HG03571 (cell line): ENCODE data around the gene GIGYF2.

Experiments
- ATAC-seq: cut with Tn5 transposase; IDR thresholded peaks from one replicate; pipeline ENCODE4 v1.9.1; 2021; ENCODE audit not compliant: unreplicated experiment

GIGYF2 gene

DNA sequence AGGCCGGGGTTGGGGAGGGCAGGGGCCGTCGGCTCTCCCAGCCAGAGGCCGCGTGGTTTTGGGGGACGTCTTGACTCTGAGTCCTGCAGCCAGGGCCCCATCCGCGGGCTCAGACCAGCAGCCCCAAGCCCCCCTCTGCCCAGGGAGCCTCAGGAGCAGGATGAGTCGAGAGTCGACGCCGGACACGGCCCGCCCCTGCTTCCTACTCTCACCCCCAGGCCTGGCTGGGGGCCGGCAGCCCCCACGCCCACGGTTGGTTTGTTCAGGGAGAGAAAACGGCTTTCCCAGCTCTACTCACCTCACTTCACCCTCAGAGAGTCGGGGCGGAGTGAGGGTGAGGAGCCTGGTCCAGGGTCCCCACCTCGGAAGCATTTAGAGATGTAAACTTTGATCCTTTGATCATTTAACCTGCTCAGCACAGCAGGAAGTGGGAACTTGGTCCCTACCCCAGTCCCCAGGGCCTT lies 179.9 kb downstream of the GIGYF2 start:
- ATAC-seq: no peak

GRCh38 chr2:232877940-232878511 lies 180.9 kb downstream of the GIGYF2 start:
- no peak for ATAC-seq

GRCh38 chr2:232878855-232879617 lies 181.9 kb downstream of the GIGYF2 start:
- no peak for ATAC-seq

GRCh38 chr2:232879618-232880494 lies 182.7 kb downstream of the GIGYF2 start:
- no peak for ATAC-seq

DNA sequence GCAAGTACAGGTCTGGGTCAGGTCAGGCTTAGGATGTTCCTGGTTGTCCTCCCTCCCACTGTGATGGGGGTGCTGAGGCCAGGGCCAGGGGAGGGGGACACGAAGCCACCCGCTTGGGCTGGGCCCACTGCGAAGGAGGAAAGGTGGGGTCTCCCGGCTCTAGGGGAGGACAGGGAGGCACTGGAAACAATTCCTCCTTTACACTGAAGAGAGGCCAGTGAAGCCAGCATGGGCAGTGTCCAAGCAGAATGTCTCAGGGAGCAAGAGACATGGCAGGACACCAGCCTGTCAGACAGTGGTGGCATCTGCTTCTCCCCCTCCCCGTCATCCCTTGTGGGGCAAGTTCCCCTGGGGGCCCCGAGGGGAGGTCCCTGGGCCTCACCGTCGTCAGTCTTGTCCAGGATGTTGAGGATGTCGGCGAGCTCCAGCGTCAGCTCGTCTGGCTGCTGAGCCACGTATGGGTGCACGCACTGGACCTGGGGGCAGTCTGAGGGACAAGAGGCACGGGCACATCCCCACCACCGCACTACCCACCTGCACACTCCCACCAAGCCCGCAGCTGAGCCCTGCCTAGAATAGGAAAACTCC lies 183.7 kb downstream of the GIGYF2 start:
- ATAC-seq: no peak

GRCh38 chr2:232882085-232882484 lies 185.0 kb downstream of the GIGYF2 start:
- ATAC-seq: no peak

- no peak for ATAC-seq
Observed at GRCh38 chr2:232882505-232883115, 185.5 kb downstream of the GIGYF2 start.

DNA sequence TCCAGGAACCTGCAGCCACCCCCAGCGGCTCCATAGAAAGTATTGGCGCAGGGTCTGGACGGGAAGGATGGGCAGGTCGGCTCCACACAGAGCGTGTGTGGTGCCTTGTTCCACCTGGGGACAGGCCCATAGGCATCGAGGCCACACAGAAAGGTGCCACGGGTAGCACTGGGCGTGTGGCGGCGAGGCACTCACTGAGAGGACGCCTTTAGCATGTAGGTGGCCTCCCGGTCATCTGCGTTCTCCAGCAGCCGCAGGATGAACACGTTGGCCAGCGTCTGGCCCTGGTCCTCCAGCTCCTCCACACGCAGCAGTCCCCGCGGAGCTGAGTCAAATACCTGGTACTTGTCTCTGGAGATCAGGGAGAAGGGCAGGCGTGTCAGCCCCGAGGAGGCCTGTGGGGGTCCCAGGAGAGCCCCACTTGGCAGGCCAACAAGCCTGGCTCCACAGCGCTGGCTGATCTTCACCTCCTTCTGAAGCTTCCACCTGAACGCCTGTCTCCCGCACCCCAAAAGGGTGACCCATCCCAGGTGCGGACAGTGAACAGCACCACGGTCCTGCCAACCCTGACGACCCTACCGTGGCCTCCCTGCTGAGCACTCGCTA lies 186.1 kb downstream of the GIGYF2 start:
- ATAC-seq: no peak

GRCh38 chr2:232884001-232884421 lies 186.9 kb downstream of the GIGYF2 start:
- ATAC-seq: no peak

GRCh38 chr2:232884549-232885263 lies 187.6 kb downstream of the GIGYF2 start:
- ATAC-seq: no peak

DNA sequence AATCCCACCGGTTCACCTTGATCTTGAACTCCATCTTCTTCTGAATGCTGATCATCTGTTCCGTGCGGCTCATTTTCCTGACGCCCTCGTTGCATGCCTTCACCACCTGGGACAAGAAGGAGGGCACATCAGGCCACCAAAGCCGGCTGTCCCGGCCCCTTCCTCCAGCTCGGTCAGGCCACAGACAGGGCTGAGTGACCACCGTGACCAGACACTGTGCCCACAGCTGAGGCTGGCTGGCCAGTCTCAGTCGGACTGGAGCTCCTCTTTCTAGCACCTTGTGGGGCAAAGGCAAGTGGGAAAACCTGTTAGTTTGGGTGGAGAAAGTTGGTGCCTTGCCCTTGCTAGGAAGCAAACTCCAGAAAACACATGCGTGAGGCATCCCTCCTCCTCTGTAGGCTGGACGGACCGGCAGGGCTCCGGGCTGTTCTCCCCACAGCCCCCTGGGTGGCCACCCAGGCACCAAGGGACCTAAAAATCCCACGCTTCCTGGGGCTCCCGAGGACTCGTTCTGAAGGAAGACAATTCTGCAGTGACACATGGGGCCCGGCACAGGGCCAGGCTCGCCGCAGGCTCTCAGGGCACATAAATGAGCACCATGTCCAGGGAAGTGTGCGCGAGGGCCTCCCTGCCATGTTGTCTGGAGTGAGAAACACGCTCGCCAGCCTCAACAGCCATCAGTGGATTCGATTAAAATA lies 188.3 kb downstream of the GIGYF2 start:
- ATAC-seq: no peak

DNA sequence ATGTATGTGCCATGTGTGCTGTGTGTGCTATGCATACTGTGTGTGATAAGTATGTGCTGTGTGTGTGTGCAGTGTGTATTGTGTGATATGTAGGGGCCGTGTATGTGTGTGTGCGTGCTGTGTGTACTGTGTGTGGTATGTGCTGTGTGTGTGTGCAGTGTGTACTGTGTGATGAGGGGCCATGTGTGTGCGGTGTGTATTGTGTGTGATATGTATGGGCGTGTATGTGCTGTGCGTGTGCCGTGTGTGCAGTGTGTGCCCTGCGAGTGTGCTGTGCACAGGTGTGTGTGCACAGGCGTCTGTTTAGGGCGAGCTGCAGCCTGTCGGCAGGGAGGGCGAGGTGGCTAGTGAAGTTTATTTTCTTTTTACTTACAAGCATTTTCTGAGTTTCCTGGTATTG lies 189.0 kb downstream of the GIGYF2 start:
- no peak for ATAC-seq

- no peak for ATAC-seq
Observed at GRCh38 chr2:232886632-232887031, 189.5 kb downstream of the GIGYF2 start.

DNA sequence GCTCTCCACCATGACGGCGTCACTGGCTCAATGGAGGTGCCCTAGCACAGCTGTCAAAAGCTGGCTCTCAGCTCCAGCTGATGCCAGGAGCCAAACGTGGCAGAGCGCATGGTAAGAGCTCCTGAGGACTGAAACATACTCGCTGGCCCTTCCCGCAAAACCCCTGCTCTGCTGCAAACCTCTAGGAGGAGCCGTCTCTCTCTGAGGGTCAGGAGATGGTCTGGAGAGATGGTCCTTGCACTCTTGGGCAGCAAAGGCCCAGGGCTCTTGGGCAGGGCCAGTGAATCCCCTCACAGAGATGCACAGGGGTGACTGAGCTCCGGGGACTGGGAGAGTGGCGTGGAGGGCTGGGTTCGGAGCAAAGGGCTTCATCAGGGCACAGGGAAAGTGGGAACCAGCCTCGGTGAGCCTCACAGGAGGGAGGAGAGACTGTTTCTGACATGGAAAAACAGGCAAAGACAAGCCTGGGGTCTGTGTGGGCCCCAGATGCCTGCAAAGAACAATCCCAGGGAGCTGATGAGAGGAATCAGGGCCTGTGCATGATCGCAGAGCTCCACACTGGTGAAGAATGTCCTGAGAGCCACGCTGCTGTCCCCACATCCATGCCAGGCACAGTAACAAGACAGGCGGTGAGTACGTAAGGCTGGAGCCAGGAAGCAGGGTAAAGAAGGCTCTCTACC lies 190.2 kb downstream of the GIGYF2 start:
- ATAC-seq: no peak

DNA sequence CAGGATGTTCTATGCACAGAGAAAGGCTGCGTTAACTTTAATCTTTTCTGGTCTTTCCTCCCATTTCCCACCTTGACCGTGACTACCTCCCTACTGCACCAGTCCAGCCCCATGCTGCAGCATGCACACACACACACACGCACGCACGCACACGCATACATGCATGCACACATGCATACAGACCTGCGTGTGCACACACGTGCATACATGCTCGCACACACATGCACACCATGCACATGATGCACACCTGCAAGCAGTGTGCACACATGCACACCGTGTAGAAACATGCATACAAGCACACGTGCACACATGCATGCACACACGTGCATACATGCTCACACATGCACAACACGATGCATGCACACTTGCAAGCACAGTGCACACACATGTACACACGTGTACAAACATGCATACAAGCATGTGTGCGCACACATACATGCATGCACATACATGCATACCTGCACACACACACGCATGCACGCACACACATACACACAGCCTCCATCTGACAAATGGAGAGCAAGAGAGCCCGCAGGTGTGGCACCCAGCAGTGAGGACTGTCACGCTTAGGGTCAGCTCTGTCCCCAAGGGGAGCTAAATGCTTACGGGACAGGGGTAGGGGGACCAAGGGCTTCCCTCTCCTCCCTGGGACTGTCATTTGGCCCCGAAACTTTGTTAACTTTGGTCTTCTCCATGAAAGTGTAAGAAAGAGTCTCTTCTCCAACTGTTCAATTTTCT lies 191.1 kb downstream of the GIGYF2 start:
- ATAC-seq: no peak

DNA sequence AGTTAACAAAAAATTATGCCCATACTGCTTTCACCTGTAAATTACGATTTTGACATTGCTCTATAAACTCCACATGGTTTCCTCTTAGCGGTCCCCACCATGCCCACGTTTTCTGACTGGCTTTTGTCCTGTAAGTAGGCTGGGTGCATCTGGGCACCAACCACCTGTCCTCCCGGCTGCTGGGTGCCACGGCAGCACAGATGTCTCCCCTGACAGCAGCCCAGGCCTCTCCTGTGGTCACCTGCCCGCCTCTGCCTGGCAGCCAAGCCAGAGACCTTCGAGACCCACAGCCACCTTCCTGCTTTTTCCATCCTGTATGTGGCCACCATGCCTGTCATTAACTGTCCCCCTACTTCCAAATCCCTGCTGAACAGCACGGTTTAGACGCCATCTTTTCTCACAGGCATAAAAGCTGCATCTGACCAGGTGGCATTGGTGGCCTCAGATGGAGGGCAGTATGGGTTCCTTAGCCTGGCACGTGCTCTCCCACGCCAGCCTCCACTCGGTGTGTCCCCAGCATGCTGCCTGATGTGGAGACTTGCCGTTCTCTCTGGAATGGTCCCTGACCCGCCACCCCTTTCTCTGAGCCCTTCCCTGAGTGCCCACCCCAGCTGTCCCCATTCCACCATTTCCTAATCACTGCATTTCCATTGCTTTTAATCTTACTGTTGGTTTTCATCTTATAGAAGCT lies 191.9 kb downstream of the GIGYF2 start:
- no peak for ATAC-seq

DNA sequence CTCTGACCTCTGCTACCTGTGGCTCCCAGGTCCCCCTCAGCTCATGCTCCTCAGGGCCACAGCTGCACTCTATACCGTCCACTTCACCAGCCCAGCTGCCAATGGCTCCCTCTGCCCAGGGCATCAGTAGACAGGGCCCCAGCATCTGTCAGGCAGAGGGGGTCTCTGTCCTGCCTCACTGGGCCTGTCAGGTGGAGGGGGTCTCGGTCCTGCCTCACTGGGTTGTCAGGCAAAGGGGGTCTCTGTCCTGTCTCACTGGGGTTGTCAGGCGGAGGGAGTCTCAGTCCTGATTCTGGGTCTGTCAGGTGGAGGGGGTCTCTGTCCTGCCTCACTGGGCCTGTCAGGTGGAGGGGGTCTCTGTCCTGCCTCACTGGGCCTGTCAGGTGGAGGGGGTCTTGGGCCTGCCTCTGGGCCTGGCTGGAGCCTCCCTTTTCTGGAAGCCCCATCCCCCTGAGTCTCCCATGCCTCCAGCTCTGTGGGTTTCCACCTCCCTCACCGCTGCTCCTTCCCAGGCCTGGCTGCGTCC lies 192.8 kb downstream of the GIGYF2 start:
- no peak for ATAC-seq
